VCaP (cell line): ENCODE data around the gene PHLDA3.

Experiments
- H3K27ac ChIP-seq: fragments of 450-650 bp; 2 replicates; pipeline ENCODE4 v1.5.1; 2017
- TF ChIP-seq, protein P1 (sequence below): fragments of 450-650 bp; conservative IDR thresholded peaks from 2 replicates; pipeline ENCODE4 v1.5.1; 2017; ENCODE audit warnings: mild to moderate bottlenecking, moderate library complexity

The PHLDA3 gene

DNA sequence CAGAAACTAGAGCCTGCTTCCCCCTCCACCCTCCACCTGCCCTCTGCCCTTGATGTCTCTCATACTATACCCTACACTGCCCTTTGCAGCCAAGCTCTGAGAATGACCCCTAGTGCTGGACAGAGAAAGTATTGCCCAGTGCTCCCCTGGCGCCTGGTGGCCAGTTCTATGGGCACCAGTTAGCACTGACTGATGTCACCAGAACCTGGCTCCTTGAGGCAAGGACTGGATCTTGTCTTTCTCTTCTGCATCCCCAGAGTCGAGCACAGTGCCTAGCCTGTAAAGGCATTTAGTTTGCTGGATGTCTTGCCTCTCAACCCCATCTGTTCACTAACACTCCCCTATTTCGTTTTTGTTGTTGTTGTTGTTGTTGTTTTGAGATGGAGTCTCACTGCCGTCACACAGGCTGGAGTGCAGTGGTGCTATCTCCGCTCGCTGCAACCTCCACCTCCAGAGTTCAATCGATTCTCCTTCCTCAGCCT is 5.9 kb downstream of the PHLDA3 start:
- TF ChIP-seq, protein P1, sequence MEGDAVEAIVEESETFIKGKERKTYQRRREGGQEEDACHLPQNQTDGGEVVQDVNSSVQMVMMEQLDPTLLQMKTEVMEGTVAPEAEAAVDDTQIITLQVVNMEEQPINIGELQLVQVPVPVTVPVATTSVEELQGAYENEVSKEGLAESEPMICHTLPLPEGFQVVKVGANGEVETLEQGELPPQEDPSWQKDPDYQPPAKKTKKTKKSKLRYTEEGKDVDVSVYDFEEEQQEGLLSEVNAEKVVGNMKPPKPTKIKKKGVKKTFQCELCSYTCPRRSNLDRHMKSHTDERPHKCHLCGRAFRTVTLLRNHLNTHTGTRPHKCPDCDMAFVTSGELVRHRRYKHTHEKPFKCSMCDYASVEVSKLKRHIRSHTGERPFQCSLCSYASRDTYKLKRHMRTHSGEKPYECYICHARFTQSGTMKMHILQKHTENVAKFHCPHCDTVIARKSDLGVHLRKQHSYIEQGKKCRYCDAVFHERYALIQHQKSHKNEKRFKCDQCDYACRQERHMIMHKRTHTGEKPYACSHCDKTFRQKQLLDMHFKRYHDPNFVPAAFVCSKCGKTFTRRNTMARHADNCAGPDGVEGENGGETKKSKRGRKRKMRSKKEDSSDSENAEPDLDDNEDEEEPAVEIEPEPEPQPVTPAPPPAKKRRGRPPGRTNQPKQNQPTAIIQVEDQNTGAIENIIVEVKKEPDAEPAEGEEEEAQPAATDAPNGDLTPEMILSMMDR, result no peak
- no peak overlapping the region for H3K27ac ChIP-seq

DNA sequence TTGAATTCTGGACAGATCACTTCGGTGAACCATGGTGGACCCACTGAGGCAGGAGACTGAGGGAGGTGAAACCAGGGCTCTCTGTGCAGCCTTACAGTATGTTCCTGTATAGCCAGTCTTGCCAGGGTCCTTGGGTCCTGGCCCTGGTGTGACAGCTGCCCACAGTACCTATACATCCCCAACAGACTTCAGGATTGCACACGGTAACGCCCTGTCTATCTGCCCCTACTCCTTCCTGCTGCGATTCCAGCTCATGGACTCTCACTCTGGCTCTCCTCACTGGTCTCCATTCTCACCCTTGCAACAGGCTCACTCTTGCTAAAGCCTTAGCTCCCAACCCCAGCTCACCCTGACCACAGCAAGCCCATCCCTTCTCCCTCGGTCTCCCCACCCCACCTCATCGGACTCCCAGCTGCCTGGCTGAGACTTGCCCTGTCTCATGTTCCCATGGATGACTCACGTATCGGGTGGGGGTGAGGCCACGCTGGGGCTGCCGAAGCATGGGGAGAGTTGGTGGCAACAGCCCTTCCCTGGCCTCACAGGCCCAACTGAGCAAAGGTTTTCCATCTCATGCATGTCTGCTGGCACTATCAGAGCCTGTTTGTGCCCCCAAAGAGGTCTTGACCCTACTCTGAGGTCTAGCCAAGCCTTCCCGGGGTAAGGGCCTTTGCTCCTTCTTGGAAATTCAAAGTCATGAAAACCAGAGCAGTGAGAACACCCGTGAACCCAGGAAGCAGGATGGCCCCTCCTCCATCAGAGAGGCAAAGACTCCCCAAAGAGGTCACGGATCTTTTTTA is 7.1 kb downstream of the PHLDA3 start:
- H3K27ac ChIP-seq, result peak overlapping the region; percentile 84
- TF ChIP-seq, protein P1, result no peak

DNA sequence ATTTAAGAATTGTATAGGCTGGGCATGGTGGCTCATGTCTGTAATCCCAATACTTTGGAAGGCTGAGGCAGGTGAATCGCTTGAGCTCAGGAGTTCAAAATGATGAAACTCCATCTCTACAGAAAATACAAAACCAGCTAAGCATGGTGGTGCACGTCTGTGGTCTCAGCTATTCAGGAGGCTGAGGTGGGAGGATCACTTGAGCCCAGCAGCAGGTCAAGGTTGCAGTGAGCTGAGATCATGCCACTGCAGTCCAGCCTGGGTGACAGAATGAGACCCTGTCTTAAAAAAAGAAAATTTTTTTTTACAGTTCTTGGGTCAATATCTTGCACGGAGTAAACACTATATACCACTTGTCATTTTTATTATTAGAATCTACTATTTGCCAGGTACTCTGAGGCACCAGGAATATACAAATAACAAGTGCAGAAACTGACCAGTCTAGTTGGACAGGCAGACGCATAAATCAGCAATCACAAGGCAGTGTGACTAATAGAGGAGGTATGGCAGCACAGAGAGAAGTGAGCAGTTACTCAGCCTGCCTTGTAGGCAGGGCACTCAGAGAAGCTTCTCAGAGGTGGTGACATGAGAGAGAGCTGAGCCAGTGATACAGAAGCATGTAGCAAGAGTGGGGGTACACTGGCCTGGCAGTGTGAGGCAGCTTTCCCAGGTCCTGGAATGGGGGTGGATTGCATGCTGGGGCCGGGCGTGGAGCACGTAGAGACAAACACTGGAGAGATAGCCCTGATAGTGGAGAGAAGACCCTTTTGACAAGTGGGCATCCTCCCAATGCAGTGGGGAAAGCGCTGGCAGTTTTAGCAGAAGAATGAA is 8.0 kb downstream of the PHLDA3 start:
- peak overlapping the region; percentile 84 for H3K27ac ChIP-seq

DNA sequence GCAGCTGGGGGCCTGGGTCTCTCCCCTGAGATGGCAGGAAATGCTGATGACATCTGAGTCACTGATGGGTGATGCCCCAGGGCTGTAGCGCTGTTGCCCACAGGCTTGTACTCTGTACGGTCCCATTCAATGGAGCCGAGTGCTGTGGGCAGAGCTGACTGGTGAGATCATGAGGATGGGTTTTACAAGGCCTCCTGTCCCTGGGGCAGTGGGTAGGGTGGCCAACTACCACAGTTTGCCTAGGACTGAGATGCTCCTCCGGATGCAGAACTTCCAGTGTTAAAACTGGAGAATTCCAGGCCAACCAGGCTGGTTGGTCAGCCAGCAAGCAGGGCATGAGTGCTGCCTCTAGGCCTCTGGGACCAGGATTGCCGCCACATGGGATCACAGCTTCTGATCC is 9.2 kb downstream of the PHLDA3 start:
- TF ChIP-seq, protein P1, result no peak
- H3K27ac ChIP-seq, result peak overlapping the region; percentile 84

More for the DNA sequence above, 8.0 kb downstream of the PHLDA3 start:
- TF ChIP-seq, protein P1, result no peak

DNA sequence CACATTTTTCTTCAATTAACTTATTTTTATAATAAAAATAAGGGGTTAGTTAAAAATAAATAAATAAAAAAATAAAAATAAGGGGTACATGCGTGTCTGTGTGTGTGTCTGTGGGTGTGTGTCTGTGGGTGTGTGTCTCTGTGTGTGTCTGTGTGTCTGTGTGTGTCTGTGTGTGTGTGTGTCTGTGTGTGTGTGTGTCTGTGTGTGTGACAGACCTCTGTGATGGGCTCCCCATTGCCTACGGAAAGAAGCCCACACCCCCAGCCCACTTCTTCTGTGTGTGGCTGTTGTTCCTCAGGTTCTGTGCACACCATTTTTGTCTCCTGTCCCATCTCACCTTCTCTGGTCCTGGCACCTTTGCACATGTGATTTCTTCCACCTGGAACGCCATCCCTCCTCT is 9.9 kb downstream of the PHLDA3 start:
- TF ChIP-seq, protein P1, result no peak
- no peak overlapping the region for H3K27ac ChIP-seq

DNA sequence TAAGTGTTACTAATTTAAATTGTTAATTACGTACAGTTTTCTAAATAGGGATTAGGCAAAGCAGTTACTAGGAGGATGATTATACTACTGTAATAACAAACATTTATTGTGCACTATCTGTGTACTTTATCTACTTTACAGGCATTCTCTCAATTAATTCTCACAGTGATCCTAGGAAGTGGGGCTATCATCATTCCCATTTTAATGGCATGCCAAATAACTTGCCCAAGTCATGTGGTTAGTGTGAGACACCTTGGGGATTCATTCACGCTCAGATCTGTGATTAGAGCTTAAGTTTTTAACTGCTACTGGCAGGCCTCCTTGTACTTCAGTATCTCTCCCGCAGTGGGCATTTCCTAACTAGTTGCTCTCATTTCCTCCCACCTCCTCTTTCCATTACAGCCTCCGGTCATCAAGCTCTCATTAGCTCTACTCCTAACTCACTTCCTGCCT is 11.5 kb downstream of the PHLDA3 start:
- TF ChIP-seq, protein P1, result no peak
- H3K27ac ChIP-seq, result no peak overlapping the region
